Left hindlimb (tissue), 1 donor: ENCODE data around the gene ANO4.
"Not testable (repeated sequence)": the region's sequence is repeated elsewhere in the genome, so short reads cannot be mapped to it uniquely, and the experiment has no call there.

Source experiments
- DNase-seq: peaks from one replicate; pipeline ENCODE4 v3.0.0-alpha.2; 2018

The ANO4 gene

GRCh38 chr12:101110866-101111265 is 316.3 kb downstream of the ANO4 start:
- DNase-seq = no peak

- DNase-seq = no peak
Measured at GRCh38 chr12:101111441-101111840, 316.9 kb downstream of the ANO4 start.

GRCh38 chr12:101115326-101115725 is 320.8 kb downstream of the ANO4 start:
- no peak for DNase-seq

- DNase-seq = no peak
Measured at GRCh38 chr12:101116911-101117310, 322.3 kb downstream of the ANO4 start.

- no peak for DNase-seq
Measured at GRCh38 chr12:101117842-101118241, 323.3 kb downstream of the ANO4 start.

- no peak for DNase-seq
Measured at GRCh38 chr12:101127521-101128219, 333.1 kb downstream of the ANO4 start.

GRCh38 chr12:101145777-101146431 is 351.3 kb downstream of the ANO4 start:
- DNase-seq = not testable (repeated sequence)

- no peak for DNase-seq
Measured at GRCh38 chr12:101165319-101165718, 370.7 kb downstream of the ANO4 start.

GRCh38 chr12:101166866-101167265 is 372.3 kb downstream of the ANO4 start:
- no peak for DNase-seq

- no peak for DNase-seq
Measured at GRCh38 chr12:101168001-101168400, 373.4 kb downstream of the ANO4 start.

- DNase-seq = no peak
Measured at GRCh38 chr12:101172316-101172715, 377.7 kb downstream of the ANO4 start.

- no peak for DNase-seq
Measured at GRCh38 chr12:101173197-101173749, 378.7 kb downstream of the ANO4 start.

GRCh38 chr12:101174541-101174940 is 380.0 kb downstream of the ANO4 start:
- no peak for DNase-seq
